OCI-LY3 (cell line): ENCODE measurements around the gene SPAG7.

Experiments
- H2AFZ ChIP-seq: fragments of 200-600, 300-600 bp; shearing (Covaris generic); 2 replicates; pipeline ENCODE4 v1.6.0; 2014; ENCODE audit warnings: antibody characterized with exemption, low read depth, low read length
- H3K27ac ChIP-seq: fragments of 200-600, 300-600 bp; sonication (generic); 2 replicates; pipeline ENCODE4 v1.5.1; 2014; ENCODE audit warnings: mild to moderate bottlenecking, low read length, moderate library complexity, mixed read lengths
- H3K27me3 ChIP-seq: fragments of 200-600, 300-600 bp; sonication (generic); 2 replicates; pipeline ENCODE4 v1.6.1; 2014; ENCODE audit warnings: low read depth, low read length, mixed read lengths
- H3K36me3 ChIP-seq: fragments of 200-600, 300-600 bp; sonication (generic); replicated peaks from 2 replicates; pipeline ENCODE3; 2014; ENCODE audit warnings: low read depth, low read length, mixed read lengths
- H3K4me1 ChIP-seq: fragments of 300-600, 200-600 bp; sonication (generic); 2 replicates; pipeline ENCODE4 v1.6.1; 2014; ENCODE audit warnings: low read length, mixed read lengths
- H3K4me2 ChIP-seq: fragments of 200-600, 300-600 bp; sonication (generic); 2 replicates; pipeline ENCODE4 v1.6.1; 2014; ENCODE audit warnings: low read length, mixed read lengths
- H3K4me3 ChIP-seq: fragments of 300-600, 200-600 bp; sonication (generic); 2 replicates; pipeline ENCODE4 v1.5.1; 2014; ENCODE audit warnings: antibody characterized with exemption, mild to moderate bottlenecking, low read length, moderate library complexity
- H3K79me2 ChIP-seq: fragments of 300-600, 200-600 bp; shearing (Covaris generic); 2 replicates; pipeline ENCODE4 v1.6.1; 2014; ENCODE audit warnings: mild to moderate bottlenecking, low read length, mixed read lengths
- H3K9ac ChIP-seq: fragments of 300-600, 200-600 bp; shearing (Covaris generic); 2 replicates; pipeline ENCODE4 v1.6.0; 2014; ENCODE audit warnings: mild to moderate bottlenecking, low read length, moderate library complexity
- H3K9me3 ChIP-seq: fragments of 200-600, 300-600 bp; shearing (Covaris generic); 2 replicates; pipeline ENCODE4 v1.6.1; 2014; ENCODE audit warnings: low read length, mixed read lengths; ENCODE audit not compliant: insufficient read depth
- H4K20me1 ChIP-seq: fragments of 200-600, 300-600 bp; sonication (generic); 2 replicates; pipeline ENCODE4 v1.6.1; 2016; ENCODE audit warnings: low read length, mixed read lengths; ENCODE audit not compliant: insufficient read depth
- CTCF ChIP-seq: fragments of 200-600, 300-600 bp; sonication (generic); IDR thresholded peaks from 2 replicates; pipeline ENCODE4 v1.5.1; 2014; ENCODE audit warnings: antibody characterized with exemption, low read length, low read depth
- EZH2phosphoT487 ChIP-seq: fragments of 200-600 bp; shearing (Covaris generic); IDR thresholded peaks from 2 replicates; pipeline ENCODE4 v1.6.1; 2018; ENCODE audit warnings: antibody characterized with exemption, mixed run types, low read depth

The SPAG7 gene

DNA sequence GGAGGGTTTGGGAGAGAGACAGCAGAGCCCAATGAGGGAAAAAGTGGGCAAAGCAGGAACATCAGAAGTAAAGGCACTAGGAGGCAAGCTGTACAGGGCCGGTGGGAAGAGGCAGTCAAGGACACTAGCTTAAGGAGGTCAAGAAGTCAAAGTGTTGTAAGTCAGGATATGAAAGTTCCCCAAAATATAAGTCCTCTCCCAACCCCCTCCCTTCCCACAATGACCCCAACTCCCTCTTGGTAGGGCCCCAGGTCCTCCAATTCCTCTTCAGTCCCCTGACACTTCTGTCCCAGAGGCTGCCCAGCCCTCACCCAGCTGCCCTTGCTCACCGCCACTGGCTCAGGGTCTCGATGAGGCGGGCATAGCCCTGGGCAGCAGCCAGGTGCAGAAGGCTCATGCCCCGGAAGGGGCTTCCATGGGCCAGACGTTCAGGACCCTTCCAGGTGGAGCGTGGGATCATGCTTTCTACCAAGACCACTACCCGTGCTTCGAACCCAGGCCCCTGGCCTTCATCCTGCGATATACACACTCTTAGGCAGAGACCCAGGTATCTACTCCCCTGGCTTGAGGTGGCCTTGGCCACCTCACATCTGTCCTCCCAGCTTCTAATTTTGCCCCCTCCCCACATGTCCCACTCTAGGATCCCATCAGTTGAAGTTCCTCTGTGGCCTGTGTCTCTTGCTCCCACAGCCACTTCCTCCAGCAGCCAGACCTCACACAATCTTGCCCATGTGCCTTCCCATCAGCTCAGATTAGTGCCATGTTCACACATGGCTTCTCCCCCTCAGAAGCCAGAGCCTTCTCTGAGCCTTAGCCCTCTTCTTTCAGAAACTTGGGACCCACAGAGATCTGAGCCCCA lies 5.9 kb upstream of the SPAG7 start:
- Histone ChIP-seq H3K36me3 (peaks cover 20% of the 10 kb centered on the region), H3K27me3 (no peaks in the 10 kb centered on the region), H3K9me3 (no peaks in the 10 kb centered on the region), H3K4me2 (no peak overlapping the region), H3K27ac (no peak overlapping the region), H3K9ac (no peak overlapping the region), H3K4me3 (no peak overlapping the region), H3K4me1 (0 out of 2 replicates have a peak, but pooled peaks cover under 1% of the 10 kb centered on the region), H4K20me1 (no peaks in the 10 kb centered on the region), H3K79me2 (peaks cover 2% of the 10 kb centered on the region; the same call in 1 of the 2 replicates), H2AFZ (no peak overlapping the region)
- TF ChIP-seq CTCF, result no peak
- TF ChIP-seq EZH2phosphoT487, result no peak

DNA sequence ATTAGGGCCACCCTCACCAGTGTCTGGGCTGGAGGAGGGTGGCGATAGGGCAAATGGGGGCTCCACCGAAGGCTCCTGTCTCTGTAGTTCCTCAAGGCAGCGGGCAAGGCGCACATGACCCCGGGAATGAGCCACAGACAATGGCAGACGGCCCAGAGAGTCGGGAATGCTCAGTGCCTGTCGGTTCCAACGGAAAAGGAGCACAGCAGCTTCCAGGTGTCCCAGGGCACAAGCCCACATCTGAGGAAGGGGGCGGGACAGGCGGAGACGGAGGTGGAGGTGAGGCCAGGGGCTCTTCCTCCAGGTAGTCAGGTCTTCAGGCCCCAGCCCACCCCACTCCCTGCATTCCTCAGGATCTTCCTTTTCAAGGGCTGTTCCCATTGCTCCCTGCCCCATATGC lies 5.1 kb upstream of the SPAG7 start:
- Histone ChIP-seq H3K9ac (no peak overlapping the region), H3K36me3 (peaks cover 18% of the 10 kb centered on the region), H3K9me3 (no peaks in the 10 kb centered on the region), H3K79me2 (peaks cover 8% of the 10 kb centered on the region), H2AFZ (no peak overlapping the region), H3K4me3 (no peak overlapping the region), H3K27ac (no peak overlapping the region), H3K4me2 (no peak overlapping the region), H3K27me3 (no peaks in the 10 kb centered on the region), H3K4me1 (0 out of 2 replicates have a peak, but pooled peaks cover 4% of the 10 kb centered on the region), H4K20me1 (no peaks in the 10 kb centered on the region)
- TF ChIP-seq CTCF (no peak), EZH2phosphoT487 (no peak)

DNA sequence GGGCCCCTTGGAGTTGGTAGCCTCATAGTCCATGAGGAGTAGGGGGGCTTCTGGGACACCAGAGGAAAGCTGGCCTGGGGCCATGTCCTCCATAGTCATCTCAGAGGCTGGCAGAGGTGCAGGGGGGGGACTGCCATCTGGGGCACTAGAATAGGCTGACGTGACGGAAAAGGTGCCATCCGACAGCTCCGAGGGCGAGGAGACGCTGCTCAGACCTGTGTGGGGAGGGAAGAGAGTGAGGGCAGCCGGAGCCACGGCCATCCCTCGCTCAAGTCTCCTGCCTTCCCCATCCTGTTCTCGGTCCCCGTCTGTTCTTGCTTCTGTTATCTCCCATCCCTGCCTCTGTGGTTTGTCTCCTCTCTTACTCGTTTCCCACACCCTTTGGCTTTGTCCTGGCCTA lies 4.7 kb upstream of the SPAG7 start:
- H3K9ac ChIP-seq, result no peak overlapping the region
- peaks cover 8% of the 10 kb centered on the region for H3K79me2 ChIP-seq
- no peak overlapping the region for H3K27ac ChIP-seq
- H3K27me3 ChIP-seq, result no peaks in the 10 kb centered on the region
- H2AFZ ChIP-seq, result no peak overlapping the region
- no peak overlapping the region for H3K4me3 ChIP-seq
- no peaks in the 10 kb centered on the region for H4K20me1 ChIP-seq
- H3K9me3 ChIP-seq, result no peaks in the 10 kb centered on the region
- TF ChIP-seq EZH2phosphoT487 (no peak), CTCF (no peak)
- 0 out of 2 replicates have a peak, but pooled peaks cover 4% of the 10 kb centered on the region for H3K4me1 ChIP-seq
- no peak overlapping the region for H3K4me2 ChIP-seq
- peaks cover 15% of the 10 kb centered on the region for H3K36me3 ChIP-seq

- no peak overlapping the region for H3K27ac ChIP-seq
- H3K79me2 ChIP-seq, result peaks cover 8% of the 10 kb centered on the region
- H3K4me1 ChIP-seq, result 0 out of 2 replicates have a peak, but pooled peaks cover 4% of the 10 kb centered on the region
- H3K4me3 ChIP-seq, result no peak overlapping the region
- H3K9me3 ChIP-seq, result no peaks in the 10 kb centered on the region
- H3K4me2 ChIP-seq, result no peak overlapping the region
- no peaks in the 10 kb centered on the region for H3K27me3 ChIP-seq
- no peaks in the 10 kb centered on the region for H4K20me1 ChIP-seq
- no peak overlapping the region for H3K9ac ChIP-seq
- H2AFZ ChIP-seq, result no peak overlapping the region
- H3K36me3 ChIP-seq, result peaks cover 13% of the 10 kb centered on the region
- TF ChIP-seq CTCF (no peak), EZH2phosphoT487 (no peak)
Observed at GRCh38 chr17:4971826-4972225, 4.2 kb upstream of the SPAG7 start.
